Measurements from ENCODE around the gene NXNL2. TPM values are rescaled to one million over a fixed set of nuclear protein-coding genes. Genes with fewer than 3 reads are reported as not detected.

Gene NXNL2
- total RNA-seq, 1 donor from 2014 or later = not detected

GRCh38 chr9:88553350-88553749 lies 18.4 kb downstream of the NXNL2 start:
- H3K4me1 ChIP-seq = no peaks in the 10 kb centered on the region
- H3K27me3 ChIP-seq = no peaks in the 10 kb centered on the region
- no peak overlapping the region for H3K27ac ChIP-seq
- no peak for DNase-seq (ENCODE audit: low spot score in 2 of 2)
- TF ChIP-seq CTCF (IDR thresholded peaks at IDR 0.05) = no peak
- H3K4me3 ChIP-seq = no peak overlapping the region
- intact Hi-C loops (cut with DNase I) = no loop called here
- no peaks in the 10 kb centered on the region for H3K36me3 ChIP-seq
- H3K9me3 ChIP-seq = no peaks in the 10 kb centered on the region

DNA sequence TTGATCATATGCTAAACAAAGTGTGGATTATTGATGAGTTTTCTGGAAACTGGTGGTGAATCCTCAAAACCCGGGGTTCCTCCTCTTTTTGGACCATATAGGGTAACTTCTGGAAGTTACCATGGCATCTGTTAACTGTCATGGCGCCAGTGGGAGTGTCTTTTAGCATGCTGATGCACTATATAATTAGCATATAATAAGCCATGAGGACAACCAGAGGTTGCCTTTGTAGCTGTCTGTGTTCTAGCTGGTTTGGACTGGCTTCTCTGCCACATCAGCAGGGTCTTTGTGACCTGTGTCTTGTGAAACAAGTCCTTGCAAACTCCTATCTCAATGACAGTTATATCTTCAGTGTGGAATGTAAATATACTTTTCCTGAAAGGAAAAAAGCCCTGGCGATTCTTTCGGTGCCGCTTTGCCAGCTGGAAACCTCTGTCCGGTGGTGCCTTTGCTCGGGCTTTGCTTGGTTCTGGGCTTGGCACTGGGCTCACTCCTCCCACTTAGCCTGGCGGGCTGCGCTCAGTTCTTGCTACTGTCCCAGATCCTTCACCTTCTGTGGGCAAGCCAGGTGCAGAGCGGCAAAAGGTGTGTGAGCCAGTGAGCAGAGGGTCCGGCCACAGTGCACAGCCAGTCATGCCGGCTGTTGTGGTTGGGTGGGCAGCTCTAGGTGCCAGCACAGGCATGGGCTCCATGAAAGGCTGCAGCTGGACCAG lies 20.4 kb downstream of the NXNL2 start:
- no peak for TF ChIP-seq CTCF (IDR thresholded peaks at IDR 0.05)
- Histone ChIP-seq H3K4me1 (no peaks in the 10 kb centered on the region), H3K9me3 (no peaks in the 10 kb centered on the region), H3K4me3 (no peak overlapping the region), H3K27me3 (no peaks in the 10 kb centered on the region), H3K36me3 (no peaks in the 10 kb centered on the region), H3K27ac (no peak overlapping the region)
- intact Hi-C loops (cut with DNase I) = no loop called here
- no peak for DNase-seq (ENCODE audit: low spot score in 2 of 2)

DNA sequence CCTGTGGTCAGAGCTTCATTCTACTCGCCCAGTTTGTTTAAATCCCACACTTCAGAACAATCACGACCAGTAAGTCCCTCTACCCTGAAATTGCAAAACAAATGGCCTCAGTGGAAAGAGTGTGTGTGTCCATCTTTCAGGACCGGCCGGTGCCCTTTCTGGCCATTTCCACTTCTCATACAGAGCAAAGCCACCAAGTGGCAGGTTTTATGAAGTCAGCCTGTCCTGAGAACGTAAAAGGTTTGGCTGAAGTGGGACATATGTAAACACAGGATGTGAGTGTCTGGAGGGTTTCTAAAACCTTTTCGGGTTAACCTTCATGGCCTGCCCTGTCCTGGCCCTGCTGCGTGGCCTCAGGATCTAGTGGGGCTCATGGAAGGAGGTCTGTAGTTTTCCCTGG lies 24.7 kb downstream of the NXNL2 start:
- H3K27ac ChIP-seq = no peak overlapping the region
- no peak for DNase-seq (ENCODE audit: low spot score in 2 of 2)
- intact Hi-C loops (cut with DNase I) = no loop called here
- no peaks in the 10 kb centered on the region for H3K27me3 ChIP-seq
- H3K4me1 ChIP-seq = no peaks in the 10 kb centered on the region
- no peak overlapping the region for H3K4me3 ChIP-seq
- no peaks in the 10 kb centered on the region for H3K36me3 ChIP-seq
- peak in 1 of 3 experiments; percentile 6 for TF ChIP-seq CTCF (IDR thresholded peaks at IDR 0.05)
- no peaks in the 10 kb centered on the region for H3K9me3 ChIP-seq

DNA sequence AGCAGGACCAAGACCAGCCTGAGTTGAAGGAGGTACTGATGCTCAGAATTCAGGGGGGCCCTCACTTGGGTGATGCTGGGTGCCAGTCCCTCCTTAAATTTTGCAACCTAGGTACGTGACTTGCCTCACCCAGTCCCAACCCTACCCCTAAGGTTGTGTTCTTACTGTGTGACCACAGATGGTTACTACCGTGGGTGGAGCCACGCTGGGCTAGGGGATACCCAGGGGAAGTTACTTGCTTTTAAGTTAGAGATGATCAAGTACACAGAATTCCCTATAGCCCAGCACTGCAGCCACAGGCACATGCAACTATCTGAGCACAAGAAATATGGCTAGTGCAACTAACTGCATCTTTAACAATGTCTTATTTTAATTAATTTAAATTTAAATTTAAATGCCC lies 32.9 kb downstream of the NXNL2 start:
- intact Hi-C loops (cut with DNase I) = no loop called here

DNA sequence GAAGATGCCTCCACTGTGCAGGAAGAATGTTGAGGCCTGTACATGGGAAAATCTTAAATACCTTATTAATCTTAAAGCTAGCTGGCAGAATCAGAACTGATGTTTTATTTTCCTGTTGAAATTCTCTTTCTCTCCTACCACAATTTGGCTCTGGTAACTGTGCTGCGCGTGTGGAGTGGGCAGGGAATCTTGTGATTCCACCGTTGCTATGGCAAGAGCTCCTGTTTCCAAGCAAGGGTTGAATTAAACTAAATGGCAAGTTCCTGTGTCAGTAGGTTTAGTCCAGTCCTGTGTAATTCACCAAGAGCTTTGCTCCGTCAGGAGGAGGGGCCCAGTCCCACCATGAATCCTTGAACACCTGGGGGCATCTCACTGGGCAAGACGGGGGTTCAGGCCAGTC lies 36.4 kb downstream of the NXNL2 start:
- no peak for TF ChIP-seq CTCF (IDR thresholded peaks at IDR 0.05)
- no peaks in the 10 kb centered on the region for H3K4me1 ChIP-seq
- intact Hi-C loops (cut with DNase I) = loop anchor here (10.0 kb wide), 1 partner anchor 397 kb away; no protein-coding TSS in a partner anchor
- no peak overlapping the region for H3K27ac ChIP-seq
- H3K36me3 ChIP-seq = no peaks in the 10 kb centered on the region
- no peak for DNase-seq (ENCODE audit: low spot score in 2 of 2)
- no peaks in the 10 kb centered on the region for H3K27me3 ChIP-seq
- H3K4me3 ChIP-seq = no peak overlapping the region
- H3K9me3 ChIP-seq = no peaks in the 10 kb centered on the region

More for the DNA sequence above, 32.9 kb downstream of the NXNL2 start:
- Histone ChIP-seq H3K36me3 (no peaks in the 10 kb centered on the region), H3K27ac (no peak overlapping the region), H3K27me3 (no peaks in the 10 kb centered on the region), H3K4me3 (no peak overlapping the region), H3K9me3 (no peaks in the 10 kb centered on the region), H3K4me1 (no peaks in the 10 kb centered on the region)
- no peak for TF ChIP-seq CTCF (IDR thresholded peaks at IDR 0.05)
- DNase-seq (ENCODE audit: low spot score in 2 of 2) = no peak

Measured in ascending aorta (tissue), 2 donors.